ENCODE results near the gene POGZ. TPM values are rescaled to one million over a fixed set of nuclear protein-coding genes. Genes with fewer than 3 reads are reported as not detected.

Gene POGZ
- total RNA-seq, 1 experiment from 2014 or later: 102 TPM

GRCh38 chr1:151371370-151372057, 87.8 kb downstream of the POGZ start:
- no peak overlapping the region for H3K4ac ChIP-seq (ENCODE audit: low read depth, low read length)
- peak overlapping the region; percentile 41 for H3K4me2 ChIP-seq (ENCODE audit: insufficient read depth, insufficient read length, low read length)
- H3K9me3 ChIP-seq (ENCODE audit: control insufficient read depth, low read depth, low read length): no peaks in the 10 kb centered on the region
- no peak overlapping the region for H2AK5ac ChIP-seq (ENCODE audit: insufficient read length, low read length)
- H2BK20ac ChIP-seq (ENCODE audit: low read depth, low read length, poor library complexity, severe bottlenecking): no peak overlapping the region
- H3T11ph ChIP-seq (ENCODE audit: low read length): no peak overlapping the region
- no peak overlapping the region for H4K8ac ChIP-seq (replicated peaks; ENCODE audit: insufficient read length, low read depth, low read length)
- no peak overlapping the region for H2BK120ac ChIP-seq (ENCODE audit: low read depth, low read length, poor library complexity, severe bottlenecking)
- H3K23ac ChIP-seq (ENCODE audit: insufficient read length, low read depth, low read length): no peak overlapping the region
- no peak overlapping the region for H3K56ac ChIP-seq (ENCODE audit: insufficient read length, low read depth, low read length)
- no peak overlapping the region for H4K5ac ChIP-seq (ENCODE audit: insufficient read length, low read depth, low read length)
- Mint-ChIP-seq H3K27ac (no peak overlapping the region; a peak in 1 of 7 replicates), H3K36me3 (ENCODE audit: insufficient read depth in 1 of 3, low read depth in 3 of 3) (peaks cover 0 to 5% (median 3%) of the 10 kb centered on the region in 3 experiments; a peak in 2 of 7 replicates), H3K27me3 (ENCODE audit: low read depth) (no peaks in the 10 kb centered on the region), H3K4me1 (peaks cover 15 to 34% of the 10 kb centered on the region in 2 experiments), H3K9me3 (no peaks in the 10 kb centered on the region; a peak in 1 of 5 replicates), H3K4me3 (peak overlapping the region in 1 of 2 experiments; percentile 76; a peak in 2 of 5 replicates)
- TF ChIP-seq CTCF (conservative IDR thresholded peaks at IDR 0.05): no peak
- H3K18ac ChIP-seq (ENCODE audit: insufficient read length, low read depth, low read length): no peak overlapping the region
- DNase-seq: no peak
- H4K91ac ChIP-seq (ENCODE audit: insufficient read length, low read depth, low read length): no peak overlapping the region
- no peak overlapping the region for H3K9ac ChIP-seq (ENCODE audit: extremely low read depth, insufficient read length, low read length)
- no peaks in the 10 kb centered on the region for H3K4me1 ChIP-seq (ENCODE audit: insufficient read depth, low read length)
- no peak overlapping the region for H2BK5ac ChIP-seq (ENCODE audit: insufficient read length, low read length)
- no CpG with 5 or more reads among the region's 9 CpGs for WGBS (ENCODE audit: extremely low coverage, insufficient read length, low lambda C conversion rate)
- no peak overlapping the region for H2AFZ ChIP-seq (ENCODE audit: low read length)
- no peaks in the 10 kb centered on the region for H3K79me2 ChIP-seq (ENCODE audit: insufficient read depth, low read length)
- no peaks in the 10 kb centered on the region for H3K79me1 ChIP-seq (ENCODE audit: insufficient read depth, low read depth, low read length, poor library complexity, severe bottlenecking)
- H3K23me2 ChIP-seq (ENCODE audit: insufficient read length, low read depth, low read length, poor library complexity, severe bottlenecking): no peaks in the 10 kb centered on the region
- no peaks in the 10 kb centered on the region for H3K27me3 ChIP-seq (ENCODE audit: insufficient read depth, low read length)
- H2BK15ac ChIP-seq (ENCODE audit: low read depth, low read length): no peak overlapping the region
- H3K14ac ChIP-seq (ENCODE audit: insufficient read depth, low read length): no peak overlapping the region
- no peak overlapping the region for H2BK12ac ChIP-seq (ENCODE audit: insufficient read length, low read depth, low read length)
- H3K27ac ChIP-seq (ENCODE audit: insufficient read length, low read depth, low read length): no peak overlapping the region
- no peaks in the 10 kb centered on the region for H4K20me1 ChIP-seq (ENCODE audit: control insufficient read depth, insufficient read depth, insufficient read length)

Measured in H9 (cell line).